RWPE1 (cell line): Measurements from ENCODE around the gene MMP14.
"Not testable (repeated sequence)": the region's sequence is repeated elsewhere in the genome, so short reads cannot be mapped to it uniquely, and the experiment has no call there.

ENCODE experiments used
- CTCF ChIA-PET: fragments of 350-600 bp; sonication (Branson Sonifier 250); formaldehyde crosslinking; extraction: SDS; loops from one replicate; lab custom pipeline; 2021; lab: Yijun Ruan, JAX
- POLR2A ChIA-PET: fragments of 400-600 bp; formaldehyde crosslinking; extraction: SDS; loops from one replicate; lab custom pipeline; 2020; ENCODE audit warnings: antibody characterized with exemption; ENCODE audit not compliant: low non-redundant PET; lab: Yijun Ruan, JAX
- DNase-seq: peaks from one replicate; pipeline ENCODE4 v3.0.0; 2012; ENCODE audit warnings: low spot score
- H3K27ac ChIP-seq: fragments of 450-650 bp; 2 replicates; pipeline ENCODE4 v1.5.1; 2017
- TF ChIP-seq, protein P1 (sequence below): fragments of 450-650 bp; conservative IDR thresholded peaks from 2 replicates; pipeline ENCODE4 v1.5.1; 2017; ENCODE audit warnings: low read depth, mild to moderate bottlenecking

The MMP14 gene

DNA sequence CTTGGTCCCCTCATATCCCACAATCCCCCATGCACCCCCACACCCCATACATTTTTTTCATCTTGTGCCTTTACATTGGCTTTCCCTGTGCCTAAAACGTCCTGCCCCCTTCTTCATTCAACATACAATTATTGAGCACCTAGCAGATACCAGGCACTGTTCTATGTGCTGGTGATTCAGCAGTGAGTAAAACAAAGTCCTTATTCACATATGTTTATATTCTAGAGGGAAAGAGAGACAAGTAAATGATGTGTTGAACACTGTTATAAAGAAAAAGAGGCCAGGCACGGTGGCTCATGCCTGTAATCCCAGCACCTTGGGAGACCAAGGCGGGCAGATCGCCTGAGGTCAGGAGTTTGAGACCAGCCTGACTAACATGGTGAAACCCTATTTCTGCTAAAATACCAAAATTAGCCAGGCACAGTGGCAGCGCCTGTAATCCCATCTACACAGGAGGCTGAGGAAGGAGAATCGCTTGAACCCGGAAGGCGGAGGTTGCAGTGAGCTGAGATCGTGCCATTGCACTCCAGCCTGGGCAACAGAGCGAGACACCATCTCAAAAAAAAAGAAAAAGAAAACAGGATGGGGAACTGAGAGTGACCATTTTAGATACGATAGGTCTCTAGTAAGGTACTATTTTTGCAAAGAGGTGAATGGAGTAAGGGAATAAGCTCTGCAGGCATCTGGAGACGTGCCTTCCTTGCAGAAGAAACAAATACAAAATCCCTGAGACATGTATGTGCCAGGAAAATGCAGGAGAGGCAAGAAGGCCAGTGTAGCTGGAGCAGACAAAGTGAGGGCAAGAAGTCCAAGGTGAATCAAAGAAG lies 33.3 kb upstream of the MMP14 start:
- POLR2A ChIA-PET = no interaction called here
- TF ChIP-seq, protein P1, sequence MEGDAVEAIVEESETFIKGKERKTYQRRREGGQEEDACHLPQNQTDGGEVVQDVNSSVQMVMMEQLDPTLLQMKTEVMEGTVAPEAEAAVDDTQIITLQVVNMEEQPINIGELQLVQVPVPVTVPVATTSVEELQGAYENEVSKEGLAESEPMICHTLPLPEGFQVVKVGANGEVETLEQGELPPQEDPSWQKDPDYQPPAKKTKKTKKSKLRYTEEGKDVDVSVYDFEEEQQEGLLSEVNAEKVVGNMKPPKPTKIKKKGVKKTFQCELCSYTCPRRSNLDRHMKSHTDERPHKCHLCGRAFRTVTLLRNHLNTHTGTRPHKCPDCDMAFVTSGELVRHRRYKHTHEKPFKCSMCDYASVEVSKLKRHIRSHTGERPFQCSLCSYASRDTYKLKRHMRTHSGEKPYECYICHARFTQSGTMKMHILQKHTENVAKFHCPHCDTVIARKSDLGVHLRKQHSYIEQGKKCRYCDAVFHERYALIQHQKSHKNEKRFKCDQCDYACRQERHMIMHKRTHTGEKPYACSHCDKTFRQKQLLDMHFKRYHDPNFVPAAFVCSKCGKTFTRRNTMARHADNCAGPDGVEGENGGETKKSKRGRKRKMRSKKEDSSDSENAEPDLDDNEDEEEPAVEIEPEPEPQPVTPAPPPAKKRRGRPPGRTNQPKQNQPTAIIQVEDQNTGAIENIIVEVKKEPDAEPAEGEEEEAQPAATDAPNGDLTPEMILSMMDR = no peak

DNA sequence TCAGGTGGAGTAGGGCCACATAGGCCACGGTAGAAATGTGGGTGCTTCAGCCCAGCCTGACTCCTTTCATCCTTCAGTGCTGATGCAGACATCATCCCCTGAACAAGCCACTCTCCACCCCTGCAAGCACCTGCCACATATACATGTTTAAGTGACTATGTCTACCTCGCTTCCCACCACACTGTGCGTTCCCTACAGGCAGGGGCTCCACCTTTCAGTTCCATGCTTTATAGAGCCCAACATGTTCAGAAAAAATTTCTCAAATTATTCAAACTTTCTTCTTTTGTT lies 32.8 kb upstream of the MMP14 start:
- DNase-seq = no peak
- TF ChIP-seq, protein P1 = no peak
- ChIA-PET CTCF (no interaction called here), POLR2A (no interaction called here)
- H3K27ac ChIP-seq = no peak overlapping the region

More for the DNA sequence above, 33.3 kb upstream of the MMP14 start:
- H3K27ac ChIP-seq = no peak overlapping the region
- CTCF ChIA-PET = interaction anchor here (0.6 to 0.7 kb wide), 2 partner anchors 50 to 111 kb away, joined by 3 to 4 read pairs; no protein-coding TSS in a partner anchor
- DNase-seq = no peak

DNA sequence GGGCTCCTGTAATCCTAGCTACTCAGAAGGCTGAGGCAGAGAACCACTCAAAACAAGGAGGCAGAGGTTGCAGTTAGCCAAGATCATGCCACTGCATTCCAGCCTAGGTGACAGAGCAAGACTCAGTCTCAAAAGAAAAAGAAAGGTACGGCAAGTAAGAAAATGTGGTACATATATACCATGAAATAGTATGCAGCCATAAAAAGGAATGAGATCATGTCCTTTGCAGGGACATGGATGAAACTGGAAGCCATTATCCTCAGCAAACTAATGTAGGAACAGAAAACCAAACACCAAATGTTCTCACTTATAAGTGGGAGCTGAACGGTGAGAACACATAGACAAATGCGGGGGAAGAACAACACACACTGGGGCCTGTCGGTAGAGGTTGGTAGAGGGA lies 31.1 kb upstream of the MMP14 start:
- CTCF ChIA-PET, DNase-seq, POLR2A ChIA-PET, H3K27ac ChIP-seq: not testable (repeated sequence)

DNA sequence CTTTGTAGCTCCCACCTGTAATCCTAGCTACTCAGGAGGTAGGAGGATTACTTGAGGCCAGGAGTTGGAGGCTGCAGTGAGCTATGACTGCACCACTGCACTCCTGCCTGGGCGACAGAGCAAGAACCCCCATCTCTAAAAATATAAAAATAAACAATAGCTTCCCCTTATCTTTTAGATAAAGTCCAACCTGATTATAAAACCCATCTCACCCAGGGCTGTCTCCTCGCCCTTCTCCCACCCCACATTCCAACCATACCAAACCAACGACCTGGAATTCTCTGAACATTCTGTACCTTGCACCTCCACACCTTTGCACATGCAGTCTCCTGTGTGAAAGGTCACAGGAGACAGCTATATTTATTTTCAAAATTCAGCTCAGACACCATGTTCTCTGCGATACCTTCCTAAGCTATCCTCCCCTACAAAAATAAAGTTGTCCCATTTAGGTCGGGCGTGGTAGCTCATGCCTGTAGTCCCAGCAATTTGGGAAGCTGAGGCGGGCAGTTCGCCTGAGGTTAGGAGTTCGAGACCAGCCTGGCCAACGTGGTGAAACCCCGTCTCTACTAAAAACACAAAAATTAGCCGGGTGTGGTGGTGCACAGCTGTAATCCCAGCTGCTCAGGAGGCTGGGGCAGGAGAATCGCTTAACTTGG lies 28.8 kb upstream of the MMP14 start:
- ChIA-PET CTCF (interaction anchor here (0.6 kb wide), 1 partner anchor 18 kb away, joined by 3 read pairs; no protein-coding TSS in a partner anchor), POLR2A (no interaction called here)
- TF ChIP-seq, protein P1 = no peak
- DNase-seq = peak; percentile 32
- H3K27ac ChIP-seq = no peak overlapping the region; the same call in 1 of the 2 replicates

DNA sequence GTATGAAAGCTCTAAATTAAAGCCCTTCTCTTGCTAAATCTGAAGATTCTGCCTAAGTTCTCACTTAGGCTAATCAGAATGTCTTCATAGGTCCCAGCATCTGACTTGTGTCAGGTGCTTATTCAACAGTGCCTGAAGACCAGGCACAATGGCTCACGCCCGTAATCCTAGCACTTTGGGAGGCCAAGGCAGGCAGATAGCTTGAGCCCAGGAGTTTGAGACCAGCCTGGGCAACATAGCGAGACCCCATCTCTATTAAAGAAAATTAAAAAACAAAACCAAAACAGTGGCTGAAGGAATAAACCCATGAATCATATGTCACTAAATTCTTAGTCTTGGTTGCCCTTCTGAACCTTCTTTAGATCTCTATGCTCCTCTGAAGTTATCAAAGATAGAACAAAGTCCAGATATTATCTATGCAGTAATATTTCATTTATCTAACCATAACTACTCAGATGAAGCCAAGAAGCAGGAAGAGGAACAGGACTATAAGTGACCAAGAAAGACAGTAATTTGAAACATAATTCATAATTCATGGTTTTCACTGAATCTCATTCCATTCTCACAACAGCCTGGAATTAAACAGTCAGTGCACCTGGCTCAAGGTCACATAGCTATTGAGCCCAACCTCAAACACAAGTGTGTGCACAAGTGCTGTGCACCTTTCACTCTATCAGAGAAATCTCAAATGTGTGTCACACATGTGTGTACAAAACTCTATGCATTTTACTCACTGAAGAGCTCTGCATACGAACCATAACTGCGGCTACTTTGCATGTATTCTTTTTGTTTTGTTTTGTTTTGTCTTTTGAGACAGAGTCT lies 27.8 kb upstream of the MMP14 start:
- ChIA-PET POLR2A (no interaction called here), CTCF (interaction anchor here (1.6 kb wide), 1 partner anchor 44 kb away, joined by 5 read pairs; no protein-coding TSS in a partner anchor)
- no peak for DNase-seq
- TF ChIP-seq, protein P1 = no peak
- no peak overlapping the region for H3K27ac ChIP-seq

DNA sequence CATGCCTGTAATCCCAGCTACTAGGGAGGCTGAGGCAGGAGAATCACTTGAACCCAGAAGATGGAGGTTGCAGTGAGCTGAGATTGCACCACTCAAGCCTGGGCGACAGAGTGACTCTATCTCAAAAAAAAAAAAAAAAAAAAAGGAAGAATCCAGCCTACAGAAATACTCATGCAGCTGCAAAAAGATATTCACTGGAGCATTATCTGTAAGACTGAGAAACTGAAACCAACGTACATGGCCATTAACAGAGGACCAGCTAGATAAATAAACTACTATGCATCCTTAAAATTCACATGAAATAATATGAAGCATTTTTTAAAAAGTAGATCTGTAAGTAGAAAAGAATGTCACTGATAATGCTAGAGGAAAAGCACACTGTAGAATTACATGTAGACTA lies 24.7 kb upstream of the MMP14 start:
- CTCF ChIA-PET = no interaction called here
- POLR2A ChIA-PET = no interaction called here
- H3K27ac ChIP-seq = no peak overlapping the region
- TF ChIP-seq, protein P1 = no peak
- DNase-seq = no peak
